GM18951 (cell line): ENCODE data around the gene SLC13A3.

Source experiments
- POLR2A ChIP-seq: IDR thresholded peaks from 4 replicates; pipeline ENCODE4 v1.6.1; 2011; ENCODE audit warnings: mild to moderate bottlenecking; ENCODE audit not compliant: insufficient read length, insufficient read depth; ENCODE audit errors: extremely low read depth
- in situ Hi-C: fragments of 300-500 bp; cut with MboI; formaldehyde crosslinking; loops from one replicate; pipeline ENCODE4 v1.12.0; 2022; ENCODE audit warnings: low sequenced_read_pairs, mixed read lengths, inconsistent platforms; ENCODE audit not compliant: unreplicated experiment

Gene SLC13A3

GRCh38 chr20:46562009-46562372 lies 89.3 kb downstream of the SLC13A3 start:
- no peak for TF ChIP-seq POLR2A
- in situ Hi-C loops = no loop called here

- in situ Hi-C loops = no loop called here
- no peak for TF ChIP-seq POLR2A
Observed at GRCh38 chr20:46559685-46560440, 91.4 kb downstream of the SLC13A3 start.

GRCh38 chr20:46559001-46559400 lies 92.3 kb downstream of the SLC13A3 start:
- in situ Hi-C loops = no loop called here
- TF ChIP-seq POLR2A = no peak

GRCh38 chr20:46558511-46558959 lies 92.7 kb downstream of the SLC13A3 start:
- in situ Hi-C loops = no loop called here
- no peak for TF ChIP-seq POLR2A

GRCh38 chr20:46557231-46557956 lies 93.9 kb downstream of the SLC13A3 start:
- in situ Hi-C loops = no loop called here
- TF ChIP-seq POLR2A = no peak

GRCh38 chr20:46555370-46555956 lies 95.8 kb downstream of the SLC13A3 start:
- no peak for TF ChIP-seq POLR2A
- in situ Hi-C loops = no loop called here

- TF ChIP-seq POLR2A = no peak
- in situ Hi-C loops = no loop called here
Observed at GRCh38 chr20:46554828-46555227, 96.4 kb downstream of the SLC13A3 start.

GRCh38 chr20:46553926-46554325 lies 97.3 kb downstream of the SLC13A3 start:
- no peak for TF ChIP-seq POLR2A
- in situ Hi-C loops = no loop called here

GRCh38 chr20:46552460-46553420 lies 98.5 kb downstream of the SLC13A3 start:
- no peak for TF ChIP-seq POLR2A
- in situ Hi-C loops = no loop called here

GRCh38 chr20:46551522-46552381 lies 99.5 kb downstream of the SLC13A3 start:
- in situ Hi-C loops = no loop called here
- peak; percentile 29 for TF ChIP-seq POLR2A

GRCh38 chr20:46550461-46550860 lies 100.8 kb downstream of the SLC13A3 start, which contains the start of gene OCSTAMP:
TSS of gene OCSTAMP (minus strand) at chr20:46550654. CDS start at chr20:46550560, 94 bp downstream.
- in situ Hi-C loops = no loop called here
- TF ChIP-seq POLR2A = no peak
